Duodenal mucosa (tissue), 2 donors: ENCODE measurements around the gene DGKI.

Experiments used
- H3K27ac ChIP-seq: one replicate; pipeline ENCODE4 v1.7.0; 2013; ENCODE audit warnings: low read depth, low read length
- H3K27me3 ChIP-seq, 2 donors: one replicate each; pipeline ENCODE4 v1.7.0; 2013; ENCODE audit warnings: low read length in 2 of 2, control low read depth in 1 of 2; ENCODE audit not compliant: insufficient read depth in 2 of 2, control insufficient read depth in 1 of 2
- H3K36me3 ChIP-seq, 2 donors: one replicate each; pipeline ENCODE4 v1.7.0; 2013; ENCODE audit warnings: low read length in 2 of 2, control low read depth in 1 of 2; ENCODE audit not compliant: insufficient read depth in 2 of 2, control insufficient read depth in 1 of 2
- H3K4me1 ChIP-seq, 2 donors: one replicate each; pipeline ENCODE4 v1.7.0; 2013; ENCODE audit warnings: low read length in 2 of 2, control low read depth in 1 of 2; ENCODE audit not compliant: insufficient read depth in 2 of 2, control insufficient read depth in 1 of 2
- H3K4me3 ChIP-seq, 2 donors: one replicate each; pipeline ENCODE4 v1.7.0; 2013; ENCODE audit warnings: low read length in 2 of 2, low read depth in 1 of 2
- H3K9ac ChIP-seq, 2 donors: one replicate each; pipeline ENCODE4 v1.7.0; 2013; ENCODE audit warnings: low read length in 2 of 2, low read depth in 1 of 2
- H3K9me3 ChIP-seq, 2 donors: one replicate each; pipeline ENCODE4 v1.7.0; 2013; ENCODE audit warnings: low read length in 2 of 2, control low read depth in 1 of 2; ENCODE audit not compliant: control insufficient read depth in 1 of 2

DGKI gene

DNA sequence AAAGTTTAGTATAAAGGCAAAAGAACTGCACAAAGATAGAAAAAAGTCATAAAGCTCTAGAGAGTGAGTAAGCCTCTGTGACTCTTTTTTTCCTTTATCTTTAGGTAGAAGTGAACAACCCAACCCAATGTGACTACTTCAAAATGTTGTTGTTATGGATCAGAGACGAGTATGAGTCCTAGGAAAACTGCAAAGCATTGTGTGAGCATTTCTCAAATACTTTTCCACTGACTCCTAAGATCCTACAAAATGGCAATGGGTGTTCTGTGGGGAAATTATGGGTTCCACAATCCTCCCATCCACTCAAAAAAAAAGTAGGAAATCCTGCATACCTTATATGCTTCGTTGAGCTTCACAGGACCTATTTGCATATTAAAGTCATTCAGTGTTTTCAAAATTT lies 177.1 kb downstream of the DGKI start:
- Histone ChIP-seq H3K4me1 (no peaks in the 10 kb centered on the region), H3K27me3 (peaks cover 0 to 7% of the 10 kb centered on the region in 2 donors), H3K9ac (no peak overlapping the region), H3K4me3 (no peak overlapping the region), H3K36me3 (no peaks in the 10 kb centered on the region), H3K9me3 (no peaks in the 10 kb centered on the region), H3K27ac (no peak overlapping the region)

- no peaks in the 10 kb centered on the region for H3K9me3 ChIP-seq
- H3K9ac ChIP-seq = no peak overlapping the region
- H3K27ac ChIP-seq = no peak overlapping the region
- H3K36me3 ChIP-seq = no peaks in the 10 kb centered on the region
- H3K4me3 ChIP-seq = no peak overlapping the region
- H3K27me3 ChIP-seq = peaks cover 0 to 7% of the 10 kb centered on the region in 2 donors
- no peaks in the 10 kb centered on the region for H3K4me1 ChIP-seq
These were observed 178.4 kb downstream of the DGKI start for GRCh38 chr7:137668404-137668803.

GRCh38 chr7:137667633-137668387 lies 179.0 kb downstream of the DGKI start:
- Histone ChIP-seq H3K9me3 (no peaks in the 10 kb centered on the region), H3K9ac (no peak overlapping the region), H3K27me3 (peaks cover 0 to 7% of the 10 kb centered on the region in 2 donors), H3K4me1 (no peaks in the 10 kb centered on the region), H3K27ac (no peak overlapping the region), H3K4me3 (no peak overlapping the region), H3K36me3 (no peaks in the 10 kb centered on the region)

- no peaks in the 10 kb centered on the region for H3K36me3 ChIP-seq
- H3K4me1 ChIP-seq = no peaks in the 10 kb centered on the region
- H3K4me3 ChIP-seq = no peak overlapping the region
- no peak overlapping the region for H3K27ac ChIP-seq
- no peaks in the 10 kb centered on the region for H3K9me3 ChIP-seq
- no peaks in the 10 kb centered on the region for H3K27me3 ChIP-seq
- no peak overlapping the region for H3K9ac ChIP-seq
These were observed 181.9 kb downstream of the DGKI start for GRCh38 chr7:137664846-137665245.

DNA sequence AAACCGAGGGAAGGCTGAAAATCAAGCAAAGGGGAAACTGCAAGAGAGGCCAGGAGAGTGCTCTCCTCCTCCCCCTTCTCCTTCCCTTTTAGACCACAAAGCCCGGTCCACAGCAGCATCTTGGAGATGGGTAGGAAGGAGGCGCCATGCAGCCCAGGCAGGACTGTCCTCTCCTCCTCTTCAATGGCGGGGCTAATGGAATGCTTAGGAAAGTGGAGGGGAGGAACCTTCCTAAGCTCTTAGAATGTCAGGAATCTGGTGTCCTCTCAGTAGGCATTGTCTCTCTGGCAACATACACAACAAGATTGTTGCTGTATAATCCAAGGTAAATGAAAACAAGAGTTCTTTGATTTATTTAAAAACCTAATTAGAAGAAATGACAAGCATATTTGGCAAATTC lies 185.1 kb downstream of the DGKI start:
- Histone ChIP-seq H3K27me3 (peaks cover 0 to 4% of the 10 kb centered on the region in 2 donors), H3K9ac (no peak overlapping the region), H3K9me3 (no peaks in the 10 kb centered on the region), H3K4me1 (no peaks in the 10 kb centered on the region), H3K4me3 (no peak overlapping the region), H3K36me3 (no peaks in the 10 kb centered on the region), H3K27ac (no peak overlapping the region)

GRCh38 chr7:137658190-137658900 lies 188.4 kb downstream of the DGKI start:
- Histone ChIP-seq H3K27me3 (peaks cover 0 to 4% of the 10 kb centered on the region in 2 donors), H3K36me3 (no peaks in the 10 kb centered on the region), H3K27ac (no peak overlapping the region), H3K9me3 (no peaks in the 10 kb centered on the region), H3K4me1 (no peaks in the 10 kb centered on the region), H3K4me3 (no peak overlapping the region), H3K9ac (no peak overlapping the region)

GRCh38 chr7:137657476-137658189 lies 189.1 kb downstream of the DGKI start:
- no peak overlapping the region for H3K9ac ChIP-seq
- no peaks in the 10 kb centered on the region for H3K9me3 ChIP-seq
- H3K4me3 ChIP-seq = no peak overlapping the region
- H3K36me3 ChIP-seq = no peaks in the 10 kb centered on the region
- H3K4me1 ChIP-seq = no peaks in the 10 kb centered on the region
- H3K27me3 ChIP-seq = peaks cover 0 to 4% of the 10 kb centered on the region in 2 donors
- H3K27ac ChIP-seq = no peak overlapping the region

DNA sequence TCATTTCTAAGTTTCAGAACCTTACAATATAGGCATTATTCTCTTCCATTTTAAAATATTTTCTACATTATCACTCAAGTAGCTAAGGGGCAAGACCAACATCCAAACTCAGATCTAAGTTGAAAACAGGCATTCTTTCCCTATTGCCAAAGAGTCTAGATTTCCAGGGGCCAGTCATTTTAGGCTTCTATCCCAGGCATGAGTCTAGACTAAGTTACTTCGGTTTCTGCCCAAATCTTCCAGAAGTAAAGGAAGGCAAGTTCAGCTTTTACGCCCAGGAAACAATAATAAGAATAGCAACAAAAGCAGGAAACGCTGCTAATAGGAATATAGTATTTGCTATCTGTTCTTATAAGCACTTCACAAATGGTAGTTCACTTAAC lies 189.9 kb downstream of the DGKI start:
- Histone ChIP-seq H3K9me3 (no peaks in the 10 kb centered on the region), H3K27me3 (peaks cover 0 to 4% of the 10 kb centered on the region in 2 donors), H3K9ac (no peak overlapping the region), H3K27ac (no peak overlapping the region), H3K4me1 (no peaks in the 10 kb centered on the region), H3K36me3 (no peaks in the 10 kb centered on the region), H3K4me3 (no peak overlapping the region)

- H3K9me3 ChIP-seq = no peaks in the 10 kb centered on the region
- H3K4me1 ChIP-seq = no peaks in the 10 kb centered on the region
- no peak overlapping the region for H3K9ac ChIP-seq
- H3K4me3 ChIP-seq = no peak overlapping the region
- H3K27ac ChIP-seq = no peak overlapping the region
- peaks cover 0 to 4% of the 10 kb centered on the region in 2 donors for H3K27me3 ChIP-seq
- no peaks in the 10 kb centered on the region for H3K36me3 ChIP-seq
These were observed 190.4 kb downstream of the DGKI start for GRCh38 chr7:137656227-137656849.

DNA sequence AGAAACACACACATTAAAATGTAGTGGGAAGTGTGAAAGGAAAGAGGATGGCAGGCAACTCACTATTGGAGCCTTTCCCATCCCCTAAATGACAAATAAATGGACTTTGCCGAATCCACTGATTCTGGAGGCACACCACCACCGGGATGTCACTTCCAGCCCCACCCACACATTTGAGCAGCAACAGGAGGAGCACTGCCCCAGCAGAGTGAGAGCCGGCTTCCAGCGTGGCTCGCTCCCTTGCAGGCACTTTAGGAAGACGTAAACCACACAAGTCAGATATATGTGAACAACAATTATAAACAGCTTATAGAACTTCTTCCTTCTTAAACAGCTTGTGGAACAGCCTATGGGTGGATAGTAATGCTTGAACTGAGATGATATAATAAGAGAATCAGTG lies 191.0 kb downstream of the DGKI start:
- Histone ChIP-seq H3K4me1 (no peaks in the 10 kb centered on the region), H3K27me3 (peaks cover 0 to 4% of the 10 kb centered on the region in 2 donors), H3K9me3 (no peaks in the 10 kb centered on the region), H3K36me3 (no peaks in the 10 kb centered on the region), H3K27ac (no peak overlapping the region), H3K4me3 (no peak overlapping the region), H3K9ac (no peak overlapping the region)
